ENCODE measurements around the gene SLX1A. TPM values are rescaled to one million over a fixed set of nuclear protein-coding genes. Genes with fewer than 3 reads are reported as not detected.
A peak's percentile ranks its signal among the peaks of the same experiment; 100 is the strongest.
"Not testable (repeated sequence)": the region's sequence is repeated elsewhere in the genome, so short reads cannot be mapped to it uniquely, and the experiment has no call there.

The SLX1A gene
- total RNA-seq, 1 donor from 2014 or later: 34.1 TPM

DNA sequence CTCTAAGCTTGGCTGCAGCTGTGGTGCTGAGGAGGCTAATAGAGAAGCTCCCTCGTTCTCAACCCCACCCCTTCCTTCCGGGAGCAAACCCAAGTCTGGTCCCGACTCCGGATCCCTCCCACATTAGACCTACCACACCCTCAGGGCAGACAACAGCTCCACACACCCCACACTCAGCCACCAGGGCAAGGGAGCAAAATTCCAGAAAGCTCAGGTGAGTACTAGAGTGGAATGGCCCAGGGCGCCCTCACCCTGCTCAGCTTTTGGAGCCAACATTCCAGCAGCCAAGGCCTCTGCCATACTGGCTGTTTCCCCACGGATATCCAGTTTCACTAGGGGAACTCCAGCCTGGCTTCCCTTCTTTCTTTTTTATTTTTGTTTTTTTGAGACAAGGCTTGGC lies 15.4 kb downstream of the SLX1A start:
- not testable (repeated sequence) for H3K4me1 Mint-ChIP-seq (ENCODE audit: unreplicated experiment); DNase-seq (ENCODE audit: extremely low spot score, unreplicated experiment); H3K27me3 Mint-ChIP-seq (ENCODE audit: unreplicated experiment); H3K9me3 Mint-ChIP-seq (ENCODE audit: unreplicated experiment); H3K36me3 Mint-ChIP-seq (ENCODE audit: unreplicated experiment); H3K4me3 Mint-ChIP-seq (ENCODE audit: unreplicated experiment); H3K27ac Mint-ChIP-seq (ENCODE audit: unreplicated experiment)

DNA sequence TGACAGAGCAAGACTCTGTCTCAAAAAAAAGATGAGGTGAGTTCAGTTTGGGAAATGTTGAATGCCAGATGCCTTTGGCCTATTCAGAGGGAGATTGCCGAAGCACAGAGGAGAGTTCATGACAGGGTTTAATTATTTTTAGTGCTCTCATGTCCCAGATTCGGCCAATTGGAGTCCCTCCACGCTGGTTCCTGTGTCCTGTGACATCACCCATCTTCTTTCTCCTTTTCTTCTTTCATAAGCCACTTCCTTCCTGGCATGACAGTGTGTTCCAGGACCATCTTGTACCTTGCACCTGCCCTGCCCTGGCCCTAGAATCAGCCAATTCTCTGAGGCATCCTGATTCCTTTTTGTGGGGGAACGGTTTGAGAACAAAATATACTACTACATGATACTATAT lies 17.7 kb downstream of the SLX1A start:
- not testable (repeated sequence) for H3K4me1 Mint-ChIP-seq (ENCODE audit: unreplicated experiment); H3K27ac Mint-ChIP-seq (ENCODE audit: unreplicated experiment); DNase-seq (ENCODE audit: extremely low spot score, unreplicated experiment); H3K9me3 Mint-ChIP-seq (ENCODE audit: unreplicated experiment); H3K4me3 Mint-ChIP-seq (ENCODE audit: unreplicated experiment); H3K36me3 Mint-ChIP-seq (ENCODE audit: unreplicated experiment); H3K27me3 Mint-ChIP-seq (ENCODE audit: unreplicated experiment)

DNA sequence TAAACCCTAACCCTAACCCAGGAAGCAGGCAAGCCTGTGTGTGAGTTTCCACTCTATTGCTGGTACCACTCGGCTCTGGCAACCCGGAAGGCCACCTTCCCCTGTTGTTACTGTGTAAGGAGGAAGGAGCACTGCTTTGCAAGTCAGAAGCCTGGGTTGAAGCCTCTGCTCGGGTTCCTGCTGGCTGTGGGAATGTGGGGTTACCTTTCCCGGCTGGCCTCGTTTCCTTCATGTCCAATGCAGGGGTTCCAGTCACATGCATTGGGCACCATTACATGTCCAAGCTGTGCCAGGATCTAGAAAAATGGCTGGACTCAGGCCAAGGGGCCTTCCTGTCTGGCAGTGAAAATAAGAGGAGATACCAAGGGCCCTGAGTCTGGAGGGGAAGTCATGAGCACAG lies 23.4 kb downstream of the SLX1A start:
- H3K9me3 Mint-ChIP-seq (ENCODE audit: unreplicated experiment); H3K4me1 Mint-ChIP-seq (ENCODE audit: unreplicated experiment); H3K27me3 Mint-ChIP-seq (ENCODE audit: unreplicated experiment); H3K4me3 Mint-ChIP-seq (ENCODE audit: unreplicated experiment); H3K36me3 Mint-ChIP-seq (ENCODE audit: unreplicated experiment); H3K27ac Mint-ChIP-seq (ENCODE audit: unreplicated experiment): not testable (repeated sequence)
- DNase-seq (ENCODE audit: extremely low spot score, unreplicated experiment): peak; percentile 62

Other genes starting within 250 kb of the SLX1A start
- gene TMEM219, start 231.8 kb upstream of the SLX1A start, total RNA-seq: 119 and 139 TPM in 2 replicates
- 44.4 and 48.8 TPM in 2 replicates for gene TAOK2, start 220.0 kb upstream of the SLX1A start, total RNA-seq
- 11.5 and 12.5 TPM in 2 replicates for gene HIRIP3, start 198.3 kb upstream of the SLX1A start, total RNA-seq
- gene INO80E, start 197.6 kb upstream of the SLX1A start, total RNA-seq: 72.4 and 77.0 TPM in 2 replicates
- gene DOC2A, start 182.8 kb upstream of the SLX1A start, total RNA-seq: 1.3 TPM in 2 replicates
- gene C16orf92, start 170.7 kb upstream of the SLX1A start, total RNA-seq: not detected in 2 replicates
- gene TLCD3B, start 162.6 kb upstream of the SLX1A start, total RNA-seq: 0.32 and 0.52 TPM in 2 replicates
- gene ALDOA, start 128.1 kb upstream of the SLX1A start, total RNA-seq: 750 and 765 TPM in 2 replicates
- 101 and 102 TPM in 2 replicates for gene PPP4C, start 117.9 kb upstream of the SLX1A start, total RNA-seq
- gene TBX6, start 102.0 kb upstream of the SLX1A start, total RNA-seq: 0.63 and 0.75 TPM in 2 replicates
- gene YPEL3, start 97.7 kb upstream of the SLX1A start, total RNA-seq: 83.6 and 93.3 TPM in 2 replicates
- gene GDPD3, start 80.3 kb upstream of the SLX1A start, total RNA-seq: 3.2 and 3.6 TPM in 2 replicates
- 52.9 and 59.0 TPM in 2 replicates for gene MAPK3, start 70.7 kb upstream of the SLX1A start, total RNA-seq
- gene CORO1A, start 10.3 kb upstream of the SLX1A start, total RNA-seq: 0.97 and 3.2 TPM in 2 replicates
- gene BOLA2B, start 209 bp upstream of the SLX1A start, total RNA-seq: 64.5 and 73.2 TPM in 2 replicates
- gene SULT1A3, start 5.4 kb downstream of the SLX1A start, total RNA-seq: 14.9 and 16.3 TPM in 2 replicates
- 10.0 and 22.9 TPM in 2 replicates for gene NPIPB13, start 54.6 kb downstream of the SLX1A start, total RNA-seq
- 65.1 and 67.4 TPM in 2 replicates for gene CD2BP2, start 161.4 kb downstream of the SLX1A start, total RNA-seq
- 47.0 and 49.0 TPM in 2 replicates for gene TBC1D10B, start 176.6 kb downstream of the SLX1A start, total RNA-seq
- gene MYL11, start 180.9 kb downstream of the SLX1A start, total RNA-seq: not detected in 2 replicates
- 1.5 and 2.0 TPM in 2 replicates for gene SEPTIN1, start 188.7 kb downstream of the SLX1A start, total RNA-seq
- gene ZNF48, start 201.5 kb downstream of the SLX1A start, total RNA-seq: 12.7 and 13.2 TPM in 2 replicates
- 12.6 and 12.7 TPM in 2 replicates for gene ZNF771, start 213.7 kb downstream of the SLX1A start, total RNA-seq
- 26.8 and 30.3 TPM in 2 replicates for gene DCTPP1, start 236.2 kb downstream of the SLX1A start, total RNA-seq

Data from osteocyte (in vitro differentiated cells).